Muscle of leg (tissue), 11 donors: ENCODE data around the gene MAP1S. TPM values are rescaled to one million over a fixed set of nuclear protein-coding genes. Genes with fewer than 3 reads are reported as not detected.
A peak's percentile ranks its signal among the peaks of the same experiment; 100 is the strongest.
"Not testable (repeated sequence)": the region's sequence is repeated elsewhere in the genome, so short reads cannot be mapped to it uniquely, and the experiment has no call there.

Experiments
- DNase-seq: peaks from one replicate; pipeline ENCODE4 v3.0.0; 2013
- H3K27ac ChIP-seq: one replicate; pipeline ENCODE4 v1.5.1; 2013; ENCODE audit warnings: mild to moderate bottlenecking, low read length, control low read depth
- H3K27me3 ChIP-seq: one replicate; pipeline ENCODE4 v1.6.1; 2013; ENCODE audit warnings: low read length; ENCODE audit not compliant: control insufficient read depth, insufficient read depth
- H3K36me3 ChIP-seq: one replicate; pipeline ENCODE4 v1.6.1; 2013; ENCODE audit warnings: low read length; ENCODE audit not compliant: control insufficient read depth, insufficient read depth
- H3K4me1 ChIP-seq: one replicate; pipeline ENCODE4 v1.6.1; 2013; ENCODE audit warnings: low read length; ENCODE audit not compliant: control insufficient read depth, insufficient read depth
- H3K4me3 ChIP-seq: one replicate; pipeline ENCODE4 v1.5.1; 2013; ENCODE audit warnings: low read length, control low read depth
- H3K9me3 ChIP-seq: replicated peaks from 2 replicates; pipeline ENCODE4 v1.6.1; 2013; ENCODE audit warnings: low read depth, low read length; ENCODE audit not compliant: control insufficient read depth
- WGBS: methylation state at CpG from one replicate; pipeline ENCODE4 v1.1.5; 2013; ENCODE audit warnings: missing lambda C conversion rate; ENCODE audit not compliant: insufficient coverage; 5-methylcytosine and 5-hydroxymethylcytosine counted together
- polyA plus RNA-seq, 8 donors: library from polyadenylated mRNA; unstranded; fragments of 120-200 nt; gene quantifications; one replicate each; pipeline versions ENCODE4 v1.2.1 to v1.2.3, GENCODE V29; 2013; ENCODE audit warnings: inconsistent platforms in 1 of 8, low replicate concordance in 1 of 8; ENCODE audit not compliant: insufficient read length in 8 of 8, insufficient read depth in 1 of 8
- total RNA-seq: library from RNA; stranded (reverse); fragments of 120-200 nt; gene quantifications from one replicate; pipeline ENCODE4 v1.2.4, GENCODE V29; 2013

Gene MAP1S
- total and polyA plus RNA-seq, 9 donors = 14.1 to 51.6 (median 33.7) TPM

- no peak overlapping the region for H3K4me3 ChIP-seq
- peaks cover 8% of the 10 kb centered on the region for H3K4me1 ChIP-seq
- 2% methylated on average over 32 of the region's 37 CpGs for WGBS
- DNase-seq = no peak
- peaks cover 16% of the 10 kb centered on the region for H3K27me3 ChIP-seq
- H3K36me3 ChIP-seq = no peaks in the 10 kb centered on the region
- no peak overlapping the region for H3K27ac ChIP-seq
- no peaks in the 10 kb centered on the region for H3K9me3 ChIP-seq
Measured at GRCh38 chr19:17778251-17778967, 59.1 kb downstream of the MAP1S start.

- H3K9me3 ChIP-seq = no peaks in the 10 kb centered on the region
- no peak overlapping the region for H3K4me3 ChIP-seq
- DNase-seq = peak; percentile 66
- peaks cover 16% of the 10 kb centered on the region for H3K27me3 ChIP-seq
- no peaks in the 10 kb centered on the region for H3K36me3 ChIP-seq
- H3K27ac ChIP-seq = no peak overlapping the region
- H3K4me1 ChIP-seq = peaks cover 8% of the 10 kb centered on the region
- 13% methylated on average over 25 of the region's 25 CpGs for WGBS
Measured at GRCh38 chr19:17778968-17779929, 60.0 kb downstream of the MAP1S start.

- Histone ChIP-seq H3K4me1 (peaks cover 8% of the 10 kb centered on the region), H3K4me3 (no peak overlapping the region), H3K27me3 (peaks cover 16% of the 10 kb centered on the region), H3K27ac (no peak overlapping the region), H3K36me3 (no peaks in the 10 kb centered on the region), H3K9me3 (no peaks in the 10 kb centered on the region)
- DNase-seq = no peak
- WGBS = no CpG with 5 or more reads among the region's 2 CpGs
Measured at GRCh38 chr19:17780781-17781180, 61.5 kb downstream of the MAP1S start.

- H3K36me3 ChIP-seq, H3K4me3 ChIP-seq, H3K9me3 ChIP-seq, H3K27ac ChIP-seq, DNase-seq, H3K4me1 ChIP-seq: not testable (repeated sequence)
- H3K27me3 ChIP-seq = peaks cover 10% of the 10 kb centered on the region
- WGBS = 81% methylated on average over 4 of the region's 5 CpGs
Measured at GRCh38 chr19:17783721-17784120, 64.4 kb downstream of the MAP1S start.

Other genes starting within 250 kb of the MAP1S start
- 11.6 TPM for gene SLC27A1, start 249.0 kb upstream of the MAP1S start, total RNA-seq
- gene SLC27A1, start 249.0 kb upstream of the MAP1S start, polyA plus RNA-seq = 10 to 100 TPM; 11.8 to 20.7 (median 16.9) TPM
- gene PGLS, start 207.8 kb upstream of the MAP1S start, total RNA-seq = 46.5 TPM
- 10 to 100 TPM; 46.9 to 70.5 (median 54.0) TPM for gene PGLS, start 207.8 kb upstream of the MAP1S start, polyA plus RNA-seq
- gene COLGALT1, start 163.8 kb upstream of the MAP1S start, total RNA-seq = 42.1 TPM
- gene COLGALT1, start 163.8 kb upstream of the MAP1S start, polyA plus RNA-seq = 10 to 100 TPM; 68.3 to 97.0 (median 77.4) TPM
- 0.09 TPM for gene UNC13A, start 31.1 kb upstream of the MAP1S start, total RNA-seq
- under 1 TPM; 0.05 to 0.27 (median 0.10) TPM for gene UNC13A, start 31.1 kb upstream of the MAP1S start, polyA plus RNA-seq
- gene FCHO1, start 32.0 kb downstream of the MAP1S start, total RNA-seq = 0.53 TPM
- gene FCHO1, start 32.0 kb downstream of the MAP1S start, polyA plus RNA-seq = 1 to 10 TPM in 1 of 8 donors, under 1 TPM in 7; 0.38 to 1.3 (median 0.76) TPM
- gene B3GNT3, start 75.7 kb downstream of the MAP1S start, total RNA-seq = 0.04 TPM
- 1 to 10 TPM in 1 of 8 donors, under 1 TPM in 4, not detected in 3; 0.11 to 3.5 (median 0.64) TPM for gene B3GNT3, start 75.7 kb downstream of the MAP1S start, polyA plus RNA-seq
- gene INSL3, start 102.0 kb downstream of the MAP1S start, total RNA-seq = not detected
- gene INSL3, start 102.0 kb downstream of the MAP1S start, polyA plus RNA-seq = not detected
- gene JAK3, start 128.5 kb downstream of the MAP1S start, total RNA-seq = 1.5 TPM
- gene JAK3, start 128.5 kb downstream of the MAP1S start, polyA plus RNA-seq = 1 to 10 TPM; 1.3 to 2.7 (median 2.2) TPM
- 2,929 TPM for gene RPL18A, start 140.4 kb downstream of the MAP1S start, total RNA-seq
- 1,000 to 10,000 TPM; 2,380 to 3,065 (median 2,779) TPM for gene RPL18A, start 140.4 kb downstream of the MAP1S start, polyA plus RNA-seq
- not detected for gene SLC5A5, start 152.5 kb downstream of the MAP1S start, total RNA-seq
- gene SLC5A5, start 152.5 kb downstream of the MAP1S start, polyA plus RNA-seq = under 1 TPM in 4 of 8 donors, not detected in 4; 0.04 to 0.07 (median 0.05) TPM
- 16.4 TPM for gene CCDC124, start 213.5 kb downstream of the MAP1S start, total RNA-seq
- 10 to 100 TPM; 58.6 to 78.0 (median 69.7) TPM for gene CCDC124, start 213.5 kb downstream of the MAP1S start, polyA plus RNA-seq
- 1.2 TPM for gene KCNN1, start 247.6 kb downstream of the MAP1S start, total RNA-seq
- 1 to 10 TPM in 7 of 8 donors, under 1 TPM in 1; 0.65 to 2.5 (median 1.4) TPM for gene KCNN1, start 247.6 kb downstream of the MAP1S start, polyA plus RNA-seq